ENCODE measurements around the gene PPP1R15A.

- TF ChIP-seq CTCF (IDR thresholded peaks at IDR 0.05 in 4 of 5, conservative IDR thresholded peaks at IDR 0.05 in 1 of 5) (no peak), POLR2A (IDR thresholded peaks at IDR 0.05) (no peak)
These were observed 6.2 kb downstream of the PPP1R15A start for GRCh38 chr19:48878196-48879024.

Data from gastrocnemius medialis (tissue), 4 donors.